ENCODE measurements around the gene PARD3B. TPM values are rescaled to one million over a fixed set of nuclear protein-coding genes. Genes with fewer than 3 reads are reported as not detected.

Gene PARD3B
- total RNA-seq, 1 donor from 2014 or later, result 0.66 TPM

DNA sequence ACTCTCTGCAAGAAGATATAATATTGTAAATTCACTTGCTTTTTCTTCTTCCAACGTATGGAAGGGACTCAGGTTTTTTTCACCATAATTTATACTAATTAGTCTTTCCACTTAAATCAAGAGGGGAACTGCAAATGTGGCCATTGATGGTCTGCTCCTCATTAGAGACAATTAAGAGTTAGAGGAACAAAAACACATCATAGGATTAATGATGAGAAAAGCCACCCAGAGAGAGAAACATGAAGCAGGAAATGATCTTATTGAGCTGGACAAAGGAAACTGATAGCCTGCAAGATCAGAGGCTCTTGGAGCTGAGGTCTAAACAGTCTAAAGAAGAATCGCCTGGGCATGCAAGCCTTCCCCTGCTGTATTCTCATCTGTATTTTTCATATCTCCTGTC, 985.8 kb downstream of the PARD3B start:
- TF ChIP-seq, protein P1, sequence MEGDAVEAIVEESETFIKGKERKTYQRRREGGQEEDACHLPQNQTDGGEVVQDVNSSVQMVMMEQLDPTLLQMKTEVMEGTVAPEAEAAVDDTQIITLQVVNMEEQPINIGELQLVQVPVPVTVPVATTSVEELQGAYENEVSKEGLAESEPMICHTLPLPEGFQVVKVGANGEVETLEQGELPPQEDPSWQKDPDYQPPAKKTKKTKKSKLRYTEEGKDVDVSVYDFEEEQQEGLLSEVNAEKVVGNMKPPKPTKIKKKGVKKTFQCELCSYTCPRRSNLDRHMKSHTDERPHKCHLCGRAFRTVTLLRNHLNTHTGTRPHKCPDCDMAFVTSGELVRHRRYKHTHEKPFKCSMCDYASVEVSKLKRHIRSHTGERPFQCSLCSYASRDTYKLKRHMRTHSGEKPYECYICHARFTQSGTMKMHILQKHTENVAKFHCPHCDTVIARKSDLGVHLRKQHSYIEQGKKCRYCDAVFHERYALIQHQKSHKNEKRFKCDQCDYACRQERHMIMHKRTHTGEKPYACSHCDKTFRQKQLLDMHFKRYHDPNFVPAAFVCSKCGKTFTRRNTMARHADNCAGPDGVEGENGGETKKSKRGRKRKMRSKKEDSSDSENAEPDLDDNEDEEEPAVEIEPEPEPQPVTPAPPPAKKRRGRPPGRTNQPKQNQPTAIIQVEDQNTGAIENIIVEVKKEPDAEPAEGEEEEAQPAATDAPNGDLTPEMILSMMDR (IDR thresholded peaks at IDR 0.05; ENCODE audit: partially characterized antibody, unreplicated experiment), result no peak
- Mint-ChIP-seq H3K27me3 (ENCODE audit: unreplicated experiment) (no peaks in the 10 kb centered on the region), H3K4me1 (ENCODE audit: low read depth, unreplicated experiment) (peaks cover 3% of the 10 kb centered on the region), H3K27ac (ENCODE audit: unreplicated experiment) (no peak overlapping the region), H3K4me3 (ENCODE audit: unreplicated experiment) (no peak overlapping the region), H3K36me3 (ENCODE audit: unreplicated experiment) (no peaks in the 10 kb centered on the region), H3K9me3 (ENCODE audit: unreplicated experiment) (peaks cover 2% of the 10 kb centered on the region)
- DNase-seq, result no peak

DNA sequence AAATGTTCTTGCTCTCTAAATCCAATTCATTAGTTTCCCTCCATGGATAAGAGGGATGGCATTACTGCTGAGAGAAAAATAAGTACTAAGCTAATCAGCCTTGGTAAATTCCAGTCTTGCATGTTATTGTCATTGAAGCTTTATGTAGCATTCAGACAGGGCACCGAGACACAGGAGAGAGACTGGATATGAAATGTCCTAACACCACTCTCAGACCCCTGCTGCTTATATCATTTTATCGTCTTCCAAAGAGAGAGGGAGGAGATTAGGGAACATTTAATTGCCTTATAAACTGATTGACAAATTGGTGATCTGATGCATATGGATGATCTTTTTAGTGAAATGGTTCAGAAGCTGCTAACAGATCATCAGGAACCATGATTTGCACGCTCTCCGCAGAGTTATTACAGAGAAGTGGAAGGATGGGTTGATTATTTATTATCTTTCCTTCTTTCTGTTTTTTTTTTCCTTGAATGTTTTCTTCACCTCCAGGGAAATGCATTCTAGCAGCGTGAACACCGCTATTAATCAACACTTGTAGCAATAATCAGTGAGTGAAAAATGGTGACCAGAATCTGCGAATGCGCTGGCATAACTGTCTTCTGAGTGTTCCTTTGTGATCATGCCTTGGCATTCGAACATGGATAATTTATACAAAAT, 986.3 kb downstream of the PARD3B start:
- H3K4me3 Mint-ChIP-seq (ENCODE audit: unreplicated experiment), result no peak overlapping the region
- H3K27me3 Mint-ChIP-seq (ENCODE audit: unreplicated experiment), result no peaks in the 10 kb centered on the region
- no peaks in the 10 kb centered on the region for H3K36me3 Mint-ChIP-seq (ENCODE audit: unreplicated experiment)
- DNase-seq, result no peak
- H3K9me3 Mint-ChIP-seq (ENCODE audit: unreplicated experiment), result peaks cover 2% of the 10 kb centered on the region
- peaks cover 3% of the 10 kb centered on the region for H3K4me1 Mint-ChIP-seq (ENCODE audit: low read depth, unreplicated experiment)
- TF ChIP-seq, protein P1 (IDR thresholded peaks at IDR 0.05; ENCODE audit: partially characterized antibody, unreplicated experiment), result no peak
- no peak overlapping the region for H3K27ac Mint-ChIP-seq (ENCODE audit: unreplicated experiment)

DNA sequence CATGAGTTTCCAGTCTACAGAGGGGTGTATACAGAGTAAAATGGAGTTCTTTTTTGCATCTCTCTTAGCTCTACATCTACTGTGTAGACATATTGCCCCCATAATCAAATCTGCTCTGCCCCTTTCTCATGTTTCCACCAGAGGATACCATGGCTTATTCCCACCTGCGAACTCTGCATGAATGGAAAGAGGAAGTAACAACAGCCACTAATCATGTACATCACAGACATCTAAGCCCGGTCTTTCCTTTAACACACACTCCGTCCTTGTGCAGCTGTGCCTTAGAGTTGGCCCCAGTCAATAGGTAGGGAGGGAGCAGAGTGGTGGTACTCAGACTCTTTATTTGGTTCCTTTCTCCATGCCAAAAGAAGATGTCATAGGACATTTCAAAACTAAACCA, 989.7 kb downstream of the PARD3B start:
- Mint-ChIP-seq H3K36me3 (ENCODE audit: unreplicated experiment) (no peaks in the 10 kb centered on the region), H3K27ac (ENCODE audit: unreplicated experiment) (no peak overlapping the region), H3K27me3 (ENCODE audit: unreplicated experiment) (no peaks in the 10 kb centered on the region), H3K9me3 (ENCODE audit: unreplicated experiment) (peaks cover 2% of the 10 kb centered on the region), H3K4me1 (ENCODE audit: low read depth, unreplicated experiment) (peaks cover 8% of the 10 kb centered on the region), H3K4me3 (ENCODE audit: unreplicated experiment) (no peak overlapping the region)
- TF ChIP-seq, protein P1 (IDR thresholded peaks at IDR 0.05; ENCODE audit: partially characterized antibody, unreplicated experiment), result no peak
- no peak for DNase-seq

DNA sequence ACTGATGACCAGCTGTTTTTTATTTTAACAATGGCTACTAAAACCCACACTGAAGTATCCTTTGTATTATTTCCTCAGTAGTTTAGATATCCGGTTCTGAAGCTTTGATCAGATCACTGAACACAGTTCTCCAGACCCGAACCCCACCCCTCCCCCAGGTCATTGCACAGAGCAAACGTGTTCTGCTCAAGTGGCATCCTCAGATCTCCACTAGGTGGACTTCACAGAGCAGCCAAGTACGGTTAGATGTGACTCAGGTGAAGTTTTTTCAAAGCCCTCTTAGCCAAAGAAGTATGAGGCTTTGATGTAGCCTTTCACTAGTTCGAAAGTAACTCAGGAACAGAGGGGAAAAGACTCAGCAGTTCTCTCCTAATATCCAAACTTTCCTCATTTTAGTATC, 994.3 kb downstream of the PARD3B start:
- Mint-ChIP-seq H3K4me1 (ENCODE audit: low read depth, unreplicated experiment) (peaks cover 9% of the 10 kb centered on the region), H3K9me3 (ENCODE audit: unreplicated experiment) (no peaks in the 10 kb centered on the region), H3K36me3 (ENCODE audit: unreplicated experiment) (no peaks in the 10 kb centered on the region), H3K4me3 (ENCODE audit: unreplicated experiment) (no peak overlapping the region), H3K27me3 (ENCODE audit: unreplicated experiment) (no peaks in the 10 kb centered on the region), H3K27ac (ENCODE audit: unreplicated experiment) (no peak overlapping the region)
- DNase-seq, result no peak
- TF ChIP-seq, protein P1 (IDR thresholded peaks at IDR 0.05; ENCODE audit: partially characterized antibody, unreplicated experiment), result no peak

DNA sequence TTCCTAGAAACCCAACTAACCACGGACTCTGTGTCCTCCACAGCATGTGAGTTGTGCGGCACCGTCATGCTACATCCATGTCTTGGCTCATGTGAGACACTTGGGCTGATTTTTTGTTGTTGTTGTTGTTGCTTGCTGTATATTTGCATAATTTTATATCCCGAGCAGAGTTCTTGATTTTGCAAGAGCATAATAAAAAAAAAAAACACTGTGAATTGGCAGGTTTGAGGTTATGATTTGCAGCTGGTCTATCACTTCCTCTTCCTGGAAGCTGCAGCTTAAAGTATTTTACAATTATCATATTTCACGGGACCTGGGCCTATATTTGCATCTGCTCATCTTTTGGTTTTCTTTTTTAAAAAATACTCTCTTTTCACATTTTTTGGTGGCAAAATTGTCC, 994.8 kb downstream of the PARD3B start:
- Mint-ChIP-seq H3K4me3 (ENCODE audit: unreplicated experiment) (no peak overlapping the region), H3K9me3 (ENCODE audit: unreplicated experiment) (no peaks in the 10 kb centered on the region), H3K36me3 (ENCODE audit: unreplicated experiment) (no peaks in the 10 kb centered on the region), H3K27ac (ENCODE audit: unreplicated experiment) (no peak overlapping the region), H3K27me3 (ENCODE audit: unreplicated experiment) (no peaks in the 10 kb centered on the region), H3K4me1 (ENCODE audit: low read depth, unreplicated experiment) (peaks cover 9% of the 10 kb centered on the region)
- TF ChIP-seq, protein P1 (IDR thresholded peaks at IDR 0.05; ENCODE audit: partially characterized antibody, unreplicated experiment), result no peak
- no peak for DNase-seq
